ENCODE results near the gene C5orf24.

DNA sequence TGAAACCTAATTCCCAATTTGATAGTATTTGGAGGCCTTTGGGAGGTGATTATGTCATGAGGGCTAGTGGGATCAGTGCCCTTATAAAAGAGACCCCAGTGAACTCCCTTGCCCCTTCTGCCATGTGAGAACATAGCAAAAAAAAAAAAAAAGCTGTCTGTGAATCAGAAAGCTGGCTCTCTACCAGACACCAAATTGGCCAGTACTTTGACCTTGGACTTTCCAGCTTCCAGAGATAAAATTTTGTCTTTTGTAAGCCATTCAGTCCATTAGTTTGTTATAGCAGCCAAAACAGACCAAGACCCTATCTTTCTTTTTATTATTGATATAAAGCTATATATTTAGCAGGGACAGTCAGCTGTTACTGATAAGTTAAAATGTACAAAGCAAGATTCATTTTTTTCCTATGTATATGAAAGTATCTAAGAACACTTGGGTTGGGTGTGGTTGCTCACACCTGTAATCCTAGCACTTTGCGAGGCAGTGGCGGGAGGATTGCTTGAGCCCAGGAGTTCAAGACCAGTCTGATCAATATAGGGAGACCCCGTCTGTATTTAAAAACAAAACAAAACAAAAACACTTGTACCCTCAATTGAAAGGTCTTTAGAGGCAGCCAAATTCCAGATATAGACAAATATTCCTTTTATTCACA, 8.1 kb upstream of the C5orf24 start:
- TF ChIP-seq, protein P1, sequence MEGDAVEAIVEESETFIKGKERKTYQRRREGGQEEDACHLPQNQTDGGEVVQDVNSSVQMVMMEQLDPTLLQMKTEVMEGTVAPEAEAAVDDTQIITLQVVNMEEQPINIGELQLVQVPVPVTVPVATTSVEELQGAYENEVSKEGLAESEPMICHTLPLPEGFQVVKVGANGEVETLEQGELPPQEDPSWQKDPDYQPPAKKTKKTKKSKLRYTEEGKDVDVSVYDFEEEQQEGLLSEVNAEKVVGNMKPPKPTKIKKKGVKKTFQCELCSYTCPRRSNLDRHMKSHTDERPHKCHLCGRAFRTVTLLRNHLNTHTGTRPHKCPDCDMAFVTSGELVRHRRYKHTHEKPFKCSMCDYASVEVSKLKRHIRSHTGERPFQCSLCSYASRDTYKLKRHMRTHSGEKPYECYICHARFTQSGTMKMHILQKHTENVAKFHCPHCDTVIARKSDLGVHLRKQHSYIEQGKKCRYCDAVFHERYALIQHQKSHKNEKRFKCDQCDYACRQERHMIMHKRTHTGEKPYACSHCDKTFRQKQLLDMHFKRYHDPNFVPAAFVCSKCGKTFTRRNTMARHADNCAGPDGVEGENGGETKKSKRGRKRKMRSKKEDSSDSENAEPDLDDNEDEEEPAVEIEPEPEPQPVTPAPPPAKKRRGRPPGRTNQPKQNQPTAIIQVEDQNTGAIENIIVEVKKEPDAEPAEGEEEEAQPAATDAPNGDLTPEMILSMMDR (IDR thresholded peaks at IDR 0.05): no peak
- no peak for TF ChIP-seq POLR2A (IDR thresholded peaks at IDR 0.05)
